Activated gamma-delta T cell treated with Interleukin-2 at 50 U/mL for 16 hours (primary cell): Measurements from ENCODE around the gene RITA1.
"Not testable (repeated sequence)": the region's sequence is repeated elsewhere in the genome, so short reads cannot be mapped to it uniquely, and the experiment has no call there.

Source experiments
- DNase-seq: peaks from one replicate; pipeline ENCODE4 v3.0.0-alpha.2; 2020

Gene RITA1

GRCh38 chr12:113204804-113205203, 19.3 kb downstream of the RITA1 start:
- DNase-seq, result no peak

GRCh38 chr12:113206802-113207201, 21.3 kb downstream of the RITA1 start:
- not testable (repeated sequence) for DNase-seq

GRCh38 chr12:113207613-113208040, 22.1 kb downstream of the RITA1 start:
- no peak for DNase-seq

- peak; percentile 55 for DNase-seq
Observed at GRCh38 chr12:113208041-113208934, 22.8 kb downstream of the RITA1 start.

GRCh38 chr12:113211160-113211559, 25.6 kb downstream of the RITA1 start:
- DNase-seq, result no peak

- DNase-seq, result no peak
Observed at GRCh38 chr12:113214895-113215400, 29.4 kb downstream of the RITA1 start.

- DNase-seq, result no peak
Observed at GRCh38 chr12:113216027-113216426, 30.5 kb downstream of the RITA1 start.

- DNase-seq, result no peak
Observed at GRCh38 chr12:113220593-113221180, 35.2 kb downstream of the RITA1 start.

GRCh38 chr12:113221181-113221996, 35.9 kb downstream of the RITA1 start, which contains the start of gene TPCN1:
Gene TPCN1 (plus strand): TSS chr12:113221464. CDS start chr12:113226853, 5,389 bp downstream.
- peak; percentile 99 for DNase-seq

GRCh38 chr12:113221997-113222729, 36.6 kb downstream of the RITA1 start:
- no peak for DNase-seq

GRCh38 chr12:113222730-113223531, 37.4 kb downstream of the RITA1 start:
- no peak for DNase-seq

GRCh38 chr12:113224955-113225354, 39.4 kb downstream of the RITA1 start:
- no peak for DNase-seq

- DNase-seq, result no peak
Observed at GRCh38 chr12:113226696-113227568, 41.4 kb downstream of the RITA1 start.

GRCh38 chr12:113227686-113228391, 42.3 kb downstream of the RITA1 start:
- no peak for DNase-seq

GRCh38 chr12:113228394-113229028, 43.0 kb downstream of the RITA1 start:
- no peak for DNase-seq

- DNase-seq, result no peak
Observed at GRCh38 chr12:113230315-113231234, 45.1 kb downstream of the RITA1 start.

- DNase-seq, result no peak
Observed at GRCh38 chr12:113231235-113232088, 45.9 kb downstream of the RITA1 start.
